Stomach smooth muscle (tissue), 2 donors: ENCODE results near the gene PKD1L1.

ENCODE experiments used
- H3K27ac ChIP-seq: one replicate; pipeline ENCODE4 v1.7.0; 2013; ENCODE audit warnings: mild to moderate bottlenecking, low read length, inconsistent platforms
- H3K27me3 ChIP-seq, 2 donors: one replicate each; pipeline ENCODE4 v1.7.0; 2013; ENCODE audit warnings: low read length in 2 of 2; ENCODE audit not compliant: insufficient read depth in 2 of 2, control insufficient read depth in 1 of 2
- H3K36me3 ChIP-seq, 2 donors: one replicate each; pipeline ENCODE4 v1.7.0; 2013; ENCODE audit warnings: low read length in 2 of 2; ENCODE audit not compliant: control insufficient read depth in 2 of 2, insufficient read depth in 2 of 2
- H3K4me1 ChIP-seq: one replicate; pipeline ENCODE4 v1.7.0; 2013; ENCODE audit warnings: low read length; ENCODE audit not compliant: control insufficient read depth, insufficient read depth
- H3K4me3 ChIP-seq, 2 donors: one replicate each; pipeline ENCODE4 v1.7.0; 2013; ENCODE audit warnings: low read length in 2 of 2
- H3K9ac ChIP-seq, 2 donors: one replicate each; pipeline ENCODE4 v1.7.0; 2013; ENCODE audit warnings: low read length in 2 of 2, mild to moderate bottlenecking in 1 of 2
- H3K9me3 ChIP-seq, 2 donors: one replicate each; pipeline ENCODE4 v1.7.0; 2013; ENCODE audit warnings: low read length in 2 of 2; ENCODE audit not compliant: control insufficient read depth in 2 of 2
- donor health status: healthy.
- donor health status: Pancreatic carcinoma.

Gene PKD1L1

DNA sequence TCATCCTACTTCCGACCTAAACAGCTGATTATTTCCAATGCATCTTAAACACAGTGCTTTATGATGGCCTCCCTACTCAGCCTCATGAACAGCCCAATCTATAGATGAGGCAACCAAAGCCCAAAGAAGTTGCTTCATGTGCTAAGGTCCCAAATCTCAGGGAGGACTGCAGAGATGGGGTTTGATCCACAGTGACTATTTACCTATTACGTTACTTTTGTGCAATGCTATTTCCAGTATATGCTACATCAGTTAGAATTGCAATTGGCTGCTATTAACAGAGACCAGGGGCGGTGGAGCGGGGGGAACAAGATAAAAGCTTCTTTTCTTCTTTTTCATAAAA, 213.3 kb downstream of the PKD1L1 start:
- Histone ChIP-seq H3K4me1 (no peaks in the 10 kb centered on the region), H3K36me3 (no peaks in the 10 kb centered on the region), H3K27me3 (no peaks in the 10 kb centered on the region), H3K27ac (no peak overlapping the region), H3K9me3 (no peaks in the 10 kb centered on the region), H3K9ac (no peak overlapping the region), H3K4me3 (no peak overlapping the region)

DNA sequence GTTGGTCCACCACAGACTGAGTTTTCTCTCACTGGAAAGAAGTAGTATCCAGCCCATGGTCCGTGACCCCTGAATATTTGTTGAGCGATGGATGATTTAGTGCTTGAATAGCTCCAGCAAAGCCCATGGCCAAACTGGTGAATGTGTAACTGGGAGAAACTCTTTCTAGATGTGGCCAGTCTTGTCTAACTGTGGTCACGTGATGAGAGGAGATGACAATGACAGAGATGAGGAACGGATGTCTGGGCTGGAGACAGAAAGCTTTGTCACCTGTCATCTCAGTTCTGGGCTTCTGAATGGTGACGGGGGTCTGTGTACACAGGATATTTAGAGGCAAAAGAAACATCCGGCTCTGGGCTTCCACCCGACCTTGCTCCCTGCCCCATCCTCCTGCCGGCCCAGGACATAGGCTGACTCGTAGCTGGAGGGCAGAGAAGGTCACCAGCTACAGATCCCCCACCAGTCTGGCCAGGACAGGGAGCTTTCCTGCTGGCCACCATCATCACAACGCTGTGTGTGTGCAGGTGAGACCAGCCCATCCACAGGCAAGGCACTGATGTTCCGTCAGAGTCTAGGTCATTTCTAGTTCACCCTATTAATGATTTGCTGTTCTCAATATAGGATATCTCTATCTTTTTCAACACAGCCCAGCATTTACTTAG, 213.8 kb downstream of the PKD1L1 start:
- Histone ChIP-seq H3K9ac (no peak overlapping the region), H3K36me3 (no peaks in the 10 kb centered on the region), H3K4me3 (no peak overlapping the region), H3K27me3 (no peaks in the 10 kb centered on the region), H3K27ac (no peak overlapping the region), H3K9me3 (no peaks in the 10 kb centered on the region), H3K4me1 (no peaks in the 10 kb centered on the region)

GRCh38 chr7:47730142-47730541, 218.1 kb downstream of the PKD1L1 start:
- no peak overlapping the region for H3K9ac ChIP-seq
- no peaks in the 10 kb centered on the region for H3K4me1 ChIP-seq
- H3K9me3 ChIP-seq: no peaks in the 10 kb centered on the region
- H3K27ac ChIP-seq: no peak overlapping the region
- no peak overlapping the region for H3K4me3 ChIP-seq
- H3K36me3 ChIP-seq: no peaks in the 10 kb centered on the region
- H3K27me3 ChIP-seq: no peaks in the 10 kb centered on the region

GRCh38 chr7:47726047-47726726, 222.1 kb downstream of the PKD1L1 start:
- Histone ChIP-seq H3K4me3 (no peak overlapping the region), H3K4me1 (no peaks in the 10 kb centered on the region), H3K27me3 (no peaks in the 10 kb centered on the region)

GRCh38 chr7:47725031-47725780, 223.1 kb downstream of the PKD1L1 start:
- Histone ChIP-seq H3K36me3 (no peaks in the 10 kb centered on the region), H3K4me1 (peaks cover 10% of the 10 kb centered on the region), H3K9ac (no peak overlapping the region), H3K9me3 (no peaks in the 10 kb centered on the region), H3K4me3 (no peak overlapping the region), H3K27me3 (no peaks in the 10 kb centered on the region), H3K27ac (no peak overlapping the region)

More at GRCh38 chr7:47726047-47726726, 222.1 kb downstream of the PKD1L1 start:
- no peak overlapping the region for H3K27ac ChIP-seq
- no peaks in the 10 kb centered on the region for H3K36me3 ChIP-seq
- no peaks in the 10 kb centered on the region for H3K9me3 ChIP-seq
- H3K9ac ChIP-seq: no peak overlapping the region
